ENCODE results near the gene MTSS2. TPM values are rescaled to one million over a fixed set of nuclear protein-coding genes. Genes with fewer than 3 reads are reported as not detected.
A peak's percentile ranks its signal among the peaks of the same experiment; 100 is the strongest.

MTSS2 gene
- total and polyA plus RNA-seq, 2 experiments from 2014 or later: 1.6 to 19.6 TPM

DNA sequence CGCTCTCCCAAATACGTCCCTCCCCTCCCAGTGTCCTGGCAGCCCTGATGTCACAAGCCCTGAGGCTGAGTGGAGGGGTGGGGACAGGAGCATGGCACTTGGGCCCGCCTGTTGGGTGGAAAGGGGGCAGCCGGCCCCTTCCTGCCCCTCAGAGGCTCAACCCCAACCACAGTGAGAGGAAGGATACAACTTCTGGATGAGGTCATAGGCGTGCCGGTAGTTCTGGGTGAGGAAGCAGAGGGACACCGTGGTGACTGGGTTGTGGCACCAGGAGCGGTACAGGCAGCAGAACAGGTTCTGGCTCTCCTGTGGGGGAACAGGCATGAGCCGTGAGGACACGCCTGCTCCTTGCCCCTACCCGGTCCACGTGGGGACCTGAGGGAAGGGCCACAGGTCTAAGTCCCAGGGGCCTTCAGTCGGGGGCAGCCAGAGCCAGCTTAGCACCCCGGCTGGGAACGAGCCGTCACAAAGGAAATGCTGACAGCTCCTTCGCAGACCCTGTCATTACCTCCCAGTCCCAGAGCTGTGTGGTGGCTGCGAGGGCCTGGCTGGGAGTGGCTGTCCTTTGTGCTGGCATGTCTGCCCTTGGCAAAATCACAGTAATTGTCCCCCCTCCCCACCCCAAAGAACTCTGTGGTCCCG is 11.2 kb upstream of the MTSS2 start (continued):
- TF ChIP-seq, protein P1, sequence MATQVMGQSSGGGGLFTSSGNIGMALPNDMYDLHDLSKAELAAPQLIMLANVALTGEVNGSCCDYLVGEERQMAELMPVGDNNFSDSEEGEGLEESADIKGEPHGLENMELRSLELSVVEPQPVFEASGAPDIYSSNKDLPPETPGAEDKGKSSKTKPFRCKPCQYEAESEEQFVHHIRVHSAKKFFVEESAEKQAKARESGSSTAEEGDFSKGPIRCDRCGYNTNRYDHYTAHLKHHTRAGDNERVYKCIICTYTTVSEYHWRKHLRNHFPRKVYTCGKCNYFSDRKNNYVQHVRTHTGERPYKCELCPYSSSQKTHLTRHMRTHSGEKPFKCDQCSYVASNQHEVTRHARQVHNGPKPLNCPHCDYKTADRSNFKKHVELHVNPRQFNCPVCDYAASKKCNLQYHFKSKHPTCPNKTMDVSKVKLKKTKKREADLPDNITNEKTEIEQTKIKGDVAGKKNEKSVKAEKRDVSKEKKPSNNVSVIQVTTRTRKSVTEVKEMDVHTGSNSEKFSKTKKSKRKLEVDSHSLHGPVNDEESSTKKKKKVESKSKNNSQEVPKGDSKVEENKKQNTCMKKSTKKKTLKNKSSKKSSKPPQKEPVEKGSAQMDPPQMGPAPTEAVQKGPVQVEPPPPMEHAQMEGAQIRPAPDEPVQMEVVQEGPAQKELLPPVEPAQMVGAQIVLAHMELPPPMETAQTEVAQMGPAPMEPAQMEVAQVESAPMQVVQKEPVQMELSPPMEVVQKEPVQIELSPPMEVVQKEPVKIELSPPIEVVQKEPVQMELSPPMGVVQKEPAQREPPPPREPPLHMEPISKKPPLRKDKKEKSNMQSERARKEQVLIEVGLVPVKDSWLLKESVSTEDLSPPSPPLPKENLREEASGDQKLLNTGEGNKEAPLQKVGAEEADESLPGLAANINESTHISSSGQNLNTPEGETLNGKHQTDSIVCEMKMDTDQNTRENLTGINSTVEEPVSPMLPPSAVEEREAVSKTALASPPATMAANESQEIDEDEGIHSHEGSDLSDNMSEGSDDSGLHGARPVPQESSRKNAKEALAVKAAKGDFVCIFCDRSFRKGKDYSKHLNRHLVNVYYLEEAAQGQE (IDR thresholded peaks at IDR 0.05; ENCODE audit: unreplicated experiment): no peak
- no peak for TF ChIP-seq POLR2AphosphoS5 (IDR thresholded peaks at IDR 0.05; ENCODE audit: low read depth)

DNA sequence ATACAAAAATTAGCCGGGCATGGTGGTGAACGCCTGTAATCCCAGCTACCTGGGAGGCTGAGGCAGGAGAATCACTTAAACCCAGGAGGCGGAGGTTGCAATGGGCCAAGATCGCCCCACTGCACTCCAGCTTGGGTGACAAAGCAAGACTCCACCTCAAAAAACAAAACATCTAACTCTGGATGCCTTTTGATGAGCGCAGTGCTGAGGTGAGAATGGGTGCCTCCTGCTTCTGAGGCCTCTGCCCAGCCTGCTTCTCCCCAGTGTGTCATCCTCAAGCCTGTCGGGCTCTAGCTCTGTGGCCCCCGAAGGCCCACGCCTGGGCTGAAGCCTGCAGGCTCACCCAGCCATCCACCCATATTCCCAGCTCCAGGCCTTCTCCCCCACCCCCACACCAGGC is 10.5 kb upstream of the MTSS2 start:
- peak overlapping the region; percentile 76 for H3K27ac ChIP-seq (ENCODE audit: low read depth)
- H3K4me2 ChIP-seq: no peak overlapping the region
- no peaks in the 10 kb centered on the region for H3K27me3 ChIP-seq (ENCODE audit: insufficient read depth)
- no peak overlapping the region for H2AFZ ChIP-seq
- H3K4me3 ChIP-seq: no peak overlapping the region
- Mint-ChIP-seq H3K9me3 (no peaks in the 10 kb centered on the region), H3K4me1 (peaks cover 28% of the 10 kb centered on the region), H3K27ac (no peak overlapping the region), H3K36me3 (ENCODE audit: low read depth) (peaks cover 2% of the 10 kb centered on the region; the same call in 1 of the 3 replicates), H3K27me3 (ENCODE audit: insufficient read depth, low read depth, poor library complexity) (peaks cover 18% of the 10 kb centered on the region), H3K4me3 (no peak overlapping the region)
- peaks cover 24% of the 10 kb centered on the region for H3K4me1 ChIP-seq (ENCODE audit: insufficient read depth)
- no peaks in the 10 kb centered on the region for H3K79me2 ChIP-seq (replicated peaks; ENCODE audit: insufficient read depth)
- H3K36me3 ChIP-seq (ENCODE audit: insufficient read depth): no peaks in the 10 kb centered on the region
- no peaks in the 10 kb centered on the region for H4K20me1 ChIP-seq (replicated peaks; ENCODE audit: insufficient read depth)
- H3K9me2 ChIP-seq (ENCODE audit: insufficient read depth): no peaks in the 10 kb centered on the region
- no peak for ATAC-seq
- DNase-seq (ENCODE audit: low spot score): no peak
- 0 out of 2 replicates have a peak, but pooled peaks cover 3% of the 10 kb centered on the region for H3F3A ChIP-seq (replicated peaks; ENCODE audit: low read depth)
- TF ChIP-seq NANOG (IDR thresholded peaks at IDR 0.05; ENCODE audit: borderline replicate concordance) (no peak), ZNF331 (CRISPR knock-in tag; IDR thresholded peaks at IDR 0.05; ENCODE audit: low read depth) (no peak), CREB1 (CRISPR knock-in tag; IDR thresholded peaks at IDR 0.05; ENCODE audit: low read depth) (no peak), JUNB (IDR thresholded peaks at IDR 0.05; ENCODE audit: unreplicated experiment) (no peak), POLR2AphosphoS5 (IDR thresholded peaks at IDR 0.05; ENCODE audit: low read depth) (no peak), ZNF114 (CRISPR knock-in tag; IDR thresholded peaks at IDR 0.05) (no peak), EZH2phosphoT487 (IDR thresholded peaks at IDR 0.05; ENCODE audit: unreplicated experiment) (no peak)
- TF ChIP-seq, protein P2, sequence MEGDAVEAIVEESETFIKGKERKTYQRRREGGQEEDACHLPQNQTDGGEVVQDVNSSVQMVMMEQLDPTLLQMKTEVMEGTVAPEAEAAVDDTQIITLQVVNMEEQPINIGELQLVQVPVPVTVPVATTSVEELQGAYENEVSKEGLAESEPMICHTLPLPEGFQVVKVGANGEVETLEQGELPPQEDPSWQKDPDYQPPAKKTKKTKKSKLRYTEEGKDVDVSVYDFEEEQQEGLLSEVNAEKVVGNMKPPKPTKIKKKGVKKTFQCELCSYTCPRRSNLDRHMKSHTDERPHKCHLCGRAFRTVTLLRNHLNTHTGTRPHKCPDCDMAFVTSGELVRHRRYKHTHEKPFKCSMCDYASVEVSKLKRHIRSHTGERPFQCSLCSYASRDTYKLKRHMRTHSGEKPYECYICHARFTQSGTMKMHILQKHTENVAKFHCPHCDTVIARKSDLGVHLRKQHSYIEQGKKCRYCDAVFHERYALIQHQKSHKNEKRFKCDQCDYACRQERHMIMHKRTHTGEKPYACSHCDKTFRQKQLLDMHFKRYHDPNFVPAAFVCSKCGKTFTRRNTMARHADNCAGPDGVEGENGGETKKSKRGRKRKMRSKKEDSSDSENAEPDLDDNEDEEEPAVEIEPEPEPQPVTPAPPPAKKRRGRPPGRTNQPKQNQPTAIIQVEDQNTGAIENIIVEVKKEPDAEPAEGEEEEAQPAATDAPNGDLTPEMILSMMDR (conservative IDR thresholded peaks at IDR 0.05; ENCODE audit: low read depth in 2 of 2): no peak
- TF ChIP-seq, protein P1 (IDR thresholded peaks at IDR 0.05; ENCODE audit: unreplicated experiment): no peak
- TF ChIP-seq, protein P3, sequence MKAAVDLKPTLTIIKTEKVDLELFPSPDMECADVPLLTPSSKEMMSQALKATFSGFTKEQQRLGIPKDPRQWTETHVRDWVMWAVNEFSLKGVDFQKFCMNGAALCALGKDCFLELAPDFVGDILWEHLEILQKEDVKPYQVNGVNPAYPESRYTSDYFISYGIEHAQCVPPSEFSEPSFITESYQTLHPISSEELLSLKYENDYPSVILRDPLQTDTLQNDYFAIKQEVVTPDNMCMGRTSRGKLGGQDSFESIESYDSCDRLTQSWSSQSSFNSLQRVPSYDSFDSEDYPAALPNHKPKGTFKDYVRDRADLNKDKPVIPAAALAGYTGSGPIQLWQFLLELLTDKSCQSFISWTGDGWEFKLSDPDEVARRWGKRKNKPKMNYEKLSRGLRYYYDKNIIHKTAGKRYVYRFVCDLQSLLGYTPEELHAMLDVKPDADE (IDR thresholded peaks at IDR 0.05): no peak

Data from GM23338 (cell line).